Measurements from ENCODE around the gene DOCK4.

DNA sequence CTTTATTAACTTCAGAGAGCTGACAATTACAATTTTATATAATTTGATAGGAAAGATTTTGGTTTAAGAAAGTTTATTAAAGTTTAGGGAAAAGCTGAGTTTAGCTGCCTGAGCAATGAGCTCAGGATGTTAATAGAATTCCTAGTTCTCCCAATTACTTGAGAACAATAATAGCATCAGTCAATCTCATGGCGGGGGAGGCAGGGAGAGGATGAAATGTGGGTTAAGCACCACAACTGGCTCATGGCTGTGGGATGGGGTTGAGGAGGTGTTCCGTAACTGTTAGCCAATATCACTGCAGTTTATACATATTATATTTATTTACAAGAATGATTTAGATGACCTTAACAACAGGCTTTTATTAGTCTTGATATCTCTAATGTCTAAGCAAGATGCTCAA lies 377.0 kb downstream of the DOCK4 start:
- no peak for TF ChIP-seq POLR2A (IDR thresholded peaks at IDR 0.05; ENCODE audit: low read length)
- TF ChIP-seq, protein P1, sequence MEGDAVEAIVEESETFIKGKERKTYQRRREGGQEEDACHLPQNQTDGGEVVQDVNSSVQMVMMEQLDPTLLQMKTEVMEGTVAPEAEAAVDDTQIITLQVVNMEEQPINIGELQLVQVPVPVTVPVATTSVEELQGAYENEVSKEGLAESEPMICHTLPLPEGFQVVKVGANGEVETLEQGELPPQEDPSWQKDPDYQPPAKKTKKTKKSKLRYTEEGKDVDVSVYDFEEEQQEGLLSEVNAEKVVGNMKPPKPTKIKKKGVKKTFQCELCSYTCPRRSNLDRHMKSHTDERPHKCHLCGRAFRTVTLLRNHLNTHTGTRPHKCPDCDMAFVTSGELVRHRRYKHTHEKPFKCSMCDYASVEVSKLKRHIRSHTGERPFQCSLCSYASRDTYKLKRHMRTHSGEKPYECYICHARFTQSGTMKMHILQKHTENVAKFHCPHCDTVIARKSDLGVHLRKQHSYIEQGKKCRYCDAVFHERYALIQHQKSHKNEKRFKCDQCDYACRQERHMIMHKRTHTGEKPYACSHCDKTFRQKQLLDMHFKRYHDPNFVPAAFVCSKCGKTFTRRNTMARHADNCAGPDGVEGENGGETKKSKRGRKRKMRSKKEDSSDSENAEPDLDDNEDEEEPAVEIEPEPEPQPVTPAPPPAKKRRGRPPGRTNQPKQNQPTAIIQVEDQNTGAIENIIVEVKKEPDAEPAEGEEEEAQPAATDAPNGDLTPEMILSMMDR (IDR thresholded peaks at IDR 0.05), result no peak
